CD4-positive, alpha-beta T cell (primary cell): Measurements from ENCODE around the gene DNAJB1. TPM values are rescaled to one million over a fixed set of nuclear protein-coding genes. Genes with fewer than 3 reads are reported as not detected.
A peak's percentile ranks its signal among the peaks of the same experiment; 100 is the strongest.

Source experiments
- ATAC-seq: fragments of 200-7000 bp; cut with Tn5 transposase; one replicate; pipeline ENCODE4 v1.10.0; 2022; ENCODE audit warnings: mild to moderate bottlenecking; ENCODE audit not compliant: poor library complexity
- CTCF ChIA-PET: fragments of 350-600 bp; sonication (Branson Sonifier 250); formaldehyde crosslinking; loops from one replicate; lab custom pipeline; 2021; ENCODE audit warnings: antibody characterized with exemption, inconsistent platforms; lab: Charles Lee
- POLR2A ChIA-PET: fragments of 350-600 bp; sonication (Branson Sonifier 250); formaldehyde crosslinking; loops from one replicate; lab custom pipeline; 2021; ENCODE audit warnings: antibody characterized with exemption, inconsistent platforms; lab: Charles Lee
- DNase-seq, 14 experiments: peaks; one replicate each; pipeline ENCODE4 v3.0.0-alpha.2; 2013 to 2020; ENCODE audit warnings: mixed read lengths in 2 of 14
- H3K27ac ChIP-seq, 2 donors: one replicate each; pipeline versions ENCODE4 v1.5.1 to v1.7.0; 2013; ENCODE audit warnings: low read length in 2 of 2, low read depth in 1 of 2, mild to moderate bottlenecking in 1 of 2
- H3K27me3 ChIP-seq, 2 experiments: 1 replicate in 1 of 2; 2 replicates in 1 of 2; pipeline versions ENCODE4 v1.6.1 to v1.7.0; 2013; ENCODE audit warnings: low read length in 2 of 2, control low read depth in 1 of 2, mild to moderate bottlenecking in 1 of 2, moderate library complexity in 1 of 2; ENCODE audit not compliant: insufficient read depth in 2 of 2, control insufficient read depth in 1 of 2
- H3K36me3 ChIP-seq: one replicate; pipeline ENCODE4 v1.6.1; 2013; ENCODE audit warnings: low read length, control low read depth; ENCODE audit not compliant: insufficient read depth
- H3K4me1 ChIP-seq: one replicate; pipeline ENCODE4 v1.6.1; 2013; ENCODE audit warnings: low read length, control low read depth; ENCODE audit not compliant: insufficient read depth
- H3K4me3 ChIP-seq: one replicate; pipeline ENCODE4 v1.5.1; 2013; ENCODE audit warnings: mild to moderate bottlenecking, low read length, moderate library complexity
- H3K9me3 ChIP-seq, 2 experiments: 1 replicate in 1 of 2; 2 replicates in 1 of 2; pipeline versions ENCODE4 v1.6.1 to v1.7.0; 2013; ENCODE audit warnings: low read length in 2 of 2, mild to moderate bottlenecking in 2 of 2, control low read depth in 1 of 2, moderate library complexity in 1 of 2; ENCODE audit not compliant: control insufficient read depth in 1 of 2, insufficient read depth in 1 of 2
- H3K27ac Mint-ChIP-seq: one replicate; pipeline ENCODE4 v1.8.0; 2020; ENCODE audit warnings: mixed read lengths
- H3K27me3 Mint-ChIP-seq: one replicate; pipeline ENCODE4 v1.8.0; 2021; ENCODE audit warnings: mixed read lengths
- H3K36me3 Mint-ChIP-seq: one replicate; pipeline ENCODE4 v1.8.0; 2021; ENCODE audit warnings: low read depth, mixed read lengths
- H3K4me1 Mint-ChIP-seq: one replicate; pipeline ENCODE4 v1.8.0; 2021; ENCODE audit warnings: low read depth, mixed read lengths
- H3K4me3 Mint-ChIP-seq: one replicate; pipeline ENCODE4 v1.8.0; 2020; ENCODE audit warnings: mild to moderate bottlenecking, mixed read lengths
- H3K9me3 Mint-ChIP-seq: one replicate; pipeline ENCODE4 v1.8.0; 2020; ENCODE audit warnings: mixed read lengths
- intact Hi-C, 2 experiments: fragments of 100-400 bp; cut with DNase I in 1 of 2; cut with micrococcal nuclease in 1 of 2; formaldehyde crosslinking; loops; one replicate each; pipeline versions ENCODE4 v1.15.1 to v1.9.0; 2023 to 2025; cut with DNase I, micrococcal nuclease
- total RNA-seq, 174 experiments: library from RNA in 2 of 174; stranded (reverse) in 2 of 174; gene quantifications; one replicate each; pipeline ENCODE4 v1.2.3 and lab custom pipeline; 2021 to 2026
- TF ChIP-seq, protein P1 (sequence below): fragments of 200-600 bp; IDR thresholded peaks from one replicate; pipeline ENCODE4 v1.8.0; 2022; ENCODE audit warnings: antibody characterized with exemption, mild to moderate bottlenecking

The DNAJB1 gene
- total RNA-seq, 2 experiments from 2014 or later: 666 to 672 TPM

- H3K27me3 ChIP-seq: no peaks in the 10 kb centered on the region
- Mint-ChIP-seq H3K9me3 (no peaks in the 10 kb centered on the region), H3K4me1 (peaks cover 34% of the 10 kb centered on the region), H3K4me3 (no peak overlapping the region), H3K36me3 (peaks cover 29% of the 10 kb centered on the region), H3K27ac (peak overlapping the region; percentile 33), H3K27me3 (no peaks in the 10 kb centered on the region)
- ChIA-PET CTCF (interaction anchor here (0.6 kb wide), 1 partner anchor 366 kb away, joined by 3 read pairs; no protein-coding TSS in a partner anchor), POLR2A (interaction anchor here (0.7 kb wide), 1 partner anchor 43 kb away, joined by 3 read pairs; no protein-coding TSS in a partner anchor)
- intact Hi-C loops: no loop called here
- peak overlapping the region in 1 of 2 donors; percentile 50 for H3K27ac ChIP-seq
- peaks cover 60% of the 10 kb centered on the region for H3K4me1 ChIP-seq
- no peak for DNase-seq
- ATAC-seq: no peak
- peaks cover 28% of the 10 kb centered on the region for H3K36me3 ChIP-seq
- no peaks in the 10 kb centered on the region for H3K9me3 ChIP-seq
- TF ChIP-seq, protein P1, sequence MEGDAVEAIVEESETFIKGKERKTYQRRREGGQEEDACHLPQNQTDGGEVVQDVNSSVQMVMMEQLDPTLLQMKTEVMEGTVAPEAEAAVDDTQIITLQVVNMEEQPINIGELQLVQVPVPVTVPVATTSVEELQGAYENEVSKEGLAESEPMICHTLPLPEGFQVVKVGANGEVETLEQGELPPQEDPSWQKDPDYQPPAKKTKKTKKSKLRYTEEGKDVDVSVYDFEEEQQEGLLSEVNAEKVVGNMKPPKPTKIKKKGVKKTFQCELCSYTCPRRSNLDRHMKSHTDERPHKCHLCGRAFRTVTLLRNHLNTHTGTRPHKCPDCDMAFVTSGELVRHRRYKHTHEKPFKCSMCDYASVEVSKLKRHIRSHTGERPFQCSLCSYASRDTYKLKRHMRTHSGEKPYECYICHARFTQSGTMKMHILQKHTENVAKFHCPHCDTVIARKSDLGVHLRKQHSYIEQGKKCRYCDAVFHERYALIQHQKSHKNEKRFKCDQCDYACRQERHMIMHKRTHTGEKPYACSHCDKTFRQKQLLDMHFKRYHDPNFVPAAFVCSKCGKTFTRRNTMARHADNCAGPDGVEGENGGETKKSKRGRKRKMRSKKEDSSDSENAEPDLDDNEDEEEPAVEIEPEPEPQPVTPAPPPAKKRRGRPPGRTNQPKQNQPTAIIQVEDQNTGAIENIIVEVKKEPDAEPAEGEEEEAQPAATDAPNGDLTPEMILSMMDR: no peak
- H3K4me3 ChIP-seq: no peak overlapping the region
Observed at GRCh38 chr19:14559916-14560775, 41.9 kb upstream of the DNAJB1 start.

- Mint-ChIP-seq H3K27ac (no peak overlapping the region), H3K9me3 (no peaks in the 10 kb centered on the region), H3K36me3 (peaks cover 15% of the 10 kb centered on the region), H3K4me1 (peaks cover 34% of the 10 kb centered on the region), H3K27me3 (no peaks in the 10 kb centered on the region), H3K4me3 (no peak overlapping the region)
- DNase-seq (peak in 1 of 14 experiments; percentile 26), ATAC-seq (no peak)
- Histone ChIP-seq H3K27me3 (no peaks in the 10 kb centered on the region), H3K9me3 (no peaks in the 10 kb centered on the region), H3K27ac (no peak overlapping the region), H3K4me3 (no peak overlapping the region), H3K36me3 (peaks cover 24% of the 10 kb centered on the region), H3K4me1 (peaks cover 66% of the 10 kb centered on the region)
- CTCF ChIA-PET: interaction anchor here (3.3 kb wide), 1 partner anchor 52 kb away, joined by 16 read pairs; no protein-coding TSS in a partner anchor
- TF ChIP-seq, protein P1: no peak
- POLR2A ChIA-PET: no interaction called here
- intact Hi-C loops: no loop called here
Observed at GRCh38 chr19:14558370-14559066, 40.3 kb upstream of the DNAJB1 start.

GRCh38 chr19:14556662-14557188, 38.5 kb upstream of the DNAJB1 start:
- CTCF ChIA-PET: interaction anchor here (0.8 to 3.3 kb wide), 22 partner anchors 11 to 134 kb away, joined by 3 to 28 read pairs (median 4); partner anchors contain the start of genes NDUFB7, PTGER1, TECR and ZNF333
- Histone ChIP-seq H3K27ac (no peak overlapping the region), H3K4me3 (peak overlapping the region; percentile 28), H3K4me1 (peaks cover 78% of the 10 kb centered on the region), H3K36me3 (peaks cover 13% of the 10 kb centered on the region), H3K27me3 (no peaks in the 10 kb centered on the region), H3K9me3 (no peaks in the 10 kb centered on the region)
- Mint-ChIP-seq H3K27me3 (no peaks in the 10 kb centered on the region), H3K4me1 (peaks cover 39% of the 10 kb centered on the region), H3K27ac (peak overlapping the region; percentile 81), H3K4me3 (peak overlapping the region; percentile 66), H3K36me3 (peaks cover 15% of the 10 kb centered on the region), H3K9me3 (no peaks in the 10 kb centered on the region)
- POLR2A ChIA-PET: interaction anchor here (0.9 to 1.9 kb wide), 7 partner anchors 14 to 53 kb away, joined by 3 to 12 read pairs (median 4); partner anchors contain the start of genes DNAJB1, NDUFB7 and TECR
- intact Hi-C loops: no loop called here
- TF ChIP-seq, protein P1: peak; percentile 96
- ATAC-seq: peak; percentile 83
- peak; percentile 52 to 88 (median 66) for DNase-seq
